GM19043 (cell line): ENCODE measurements around the gene ARRDC4.

Source experiments
- ATAC-seq: cut with Tn5 transposase; IDR thresholded peaks from one replicate; pipeline ENCODE4 v1.9.1; 2021; ENCODE audit warnings: low read depth; ENCODE audit not compliant: unreplicated experiment

Gene ARRDC4

GRCh38 chr15:97960364-97961066 is at the start of gene ARRDC4:
TSS of gene ARRDC4 (plus strand) at chr15:97960703. CDS start at chr15:97960862, 159 bp downstream.
- ATAC-seq: peak; percentile 86

GRCh38 chr15:97914711-97915110 is 45.8 kb upstream of the ARRDC4 start:
- ATAC-seq: no peak

DNA sequence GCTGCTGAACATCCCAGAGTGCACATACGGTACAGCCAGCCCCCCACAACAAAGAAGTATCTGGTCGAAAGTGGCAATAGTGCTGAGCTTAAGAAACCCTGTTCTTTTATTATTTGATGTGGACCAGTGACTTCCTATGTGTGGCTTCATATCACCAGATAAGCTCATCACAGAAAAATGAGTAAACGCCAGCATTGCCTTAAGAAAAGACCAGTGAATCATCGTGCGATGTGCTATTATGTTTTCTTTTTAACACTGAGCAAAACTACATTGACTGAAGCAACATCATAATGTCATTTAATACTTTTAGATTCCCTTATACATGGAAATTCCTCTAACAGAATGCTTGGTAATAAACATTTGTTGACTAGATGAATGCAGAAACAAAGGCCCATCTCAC is 45.2 kb upstream of the ARRDC4 start:
- ATAC-seq: no peak

DNA sequence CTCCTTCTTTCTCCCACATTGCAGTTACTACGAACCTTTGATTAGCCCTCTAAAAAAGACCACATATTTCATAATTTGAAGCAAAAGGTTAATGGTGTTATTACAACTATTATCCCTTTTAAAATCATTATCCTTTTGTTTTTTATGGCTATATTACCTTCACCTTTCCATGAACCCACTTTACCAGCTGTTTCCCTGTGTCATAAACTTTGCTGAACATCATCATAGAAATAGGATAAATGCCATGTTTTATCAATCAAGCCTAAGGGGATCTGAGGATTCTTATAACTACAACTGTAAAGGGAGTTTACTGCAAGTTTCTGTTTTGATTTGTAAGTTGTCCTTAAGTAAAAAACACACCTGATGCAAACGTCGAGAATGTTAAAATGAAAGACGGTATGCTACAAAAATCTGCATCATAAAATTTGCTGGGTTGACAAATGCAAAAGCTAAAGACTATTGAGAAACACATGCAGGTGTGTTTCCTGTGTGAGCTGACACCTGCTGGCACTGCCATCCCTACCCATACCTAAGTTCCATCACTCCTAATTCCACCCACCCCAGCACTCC is 39.1 kb upstream of the ARRDC4 start:
- no peak for ATAC-seq

GRCh38 chr15:97929456-97930229 is 30.9 kb upstream of the ARRDC4 start:
- no peak for ATAC-seq

DNA sequence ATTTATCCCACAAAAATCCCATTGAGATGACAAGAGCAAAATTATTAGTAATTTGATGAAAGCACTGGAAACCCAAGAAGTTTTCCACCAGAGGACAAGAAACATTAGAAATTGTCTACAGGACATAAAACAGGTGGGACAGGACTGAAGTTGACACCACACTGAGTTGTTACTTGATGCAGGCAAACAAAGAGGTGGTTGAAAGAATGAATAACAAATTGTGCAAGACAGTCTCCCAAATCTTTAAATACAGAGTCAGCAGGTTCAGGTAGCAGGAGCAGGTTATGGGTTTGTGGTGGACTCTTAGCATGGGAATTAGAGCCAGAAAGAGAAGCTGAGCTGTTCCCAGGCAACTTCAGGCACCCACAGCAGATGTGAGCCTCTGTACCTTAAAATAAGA is 30.3 kb upstream of the ARRDC4 start:
- ATAC-seq: no peak

- ATAC-seq: no peak
Measured at GRCh38 chr15:97931314-97931713, 29.2 kb upstream of the ARRDC4 start.

DNA sequence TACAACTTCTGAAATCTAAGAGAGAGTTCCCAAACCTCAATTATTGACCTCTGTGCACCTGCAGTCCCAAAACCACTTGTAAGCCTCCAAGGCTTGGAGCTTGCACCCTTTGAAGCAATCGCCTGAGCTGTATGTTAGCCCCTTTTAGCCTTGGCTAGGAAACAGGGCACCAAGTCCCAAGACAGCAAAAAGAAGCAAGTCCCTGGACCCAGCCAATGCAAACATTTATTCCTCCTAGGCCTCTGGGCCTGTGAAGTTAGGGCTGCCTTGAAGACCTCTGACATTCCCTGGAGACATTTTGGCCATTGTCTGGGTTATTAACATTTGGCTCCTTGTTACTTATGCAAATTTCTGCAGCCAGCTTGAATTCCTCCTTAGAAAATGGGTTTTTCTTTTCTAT is 26.9 kb upstream of the ARRDC4 start:
- ATAC-seq: no peak

DNA sequence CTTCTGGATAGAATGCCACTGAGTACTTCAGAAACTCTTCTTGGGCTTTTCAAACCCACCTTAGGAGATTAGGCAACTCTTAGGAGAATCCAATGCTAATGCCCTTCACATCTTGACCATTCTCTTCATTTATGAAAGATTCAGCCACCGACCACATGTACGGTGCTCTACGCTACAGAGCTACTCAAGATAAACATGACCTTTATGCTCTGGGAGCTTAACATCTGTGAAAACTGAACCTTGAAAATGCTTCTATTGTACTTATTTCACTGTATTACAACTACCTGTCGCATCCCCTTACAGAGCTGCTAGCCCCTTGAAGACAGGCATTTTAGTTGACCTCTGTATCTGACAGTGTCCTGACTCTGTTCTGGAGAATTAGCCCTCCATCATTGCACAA is 19.5 kb upstream of the ARRDC4 start:
- ATAC-seq: no peak

- ATAC-seq: no peak
Measured at GRCh38 chr15:97941572-97941971, 18.9 kb upstream of the ARRDC4 start.

DNA sequence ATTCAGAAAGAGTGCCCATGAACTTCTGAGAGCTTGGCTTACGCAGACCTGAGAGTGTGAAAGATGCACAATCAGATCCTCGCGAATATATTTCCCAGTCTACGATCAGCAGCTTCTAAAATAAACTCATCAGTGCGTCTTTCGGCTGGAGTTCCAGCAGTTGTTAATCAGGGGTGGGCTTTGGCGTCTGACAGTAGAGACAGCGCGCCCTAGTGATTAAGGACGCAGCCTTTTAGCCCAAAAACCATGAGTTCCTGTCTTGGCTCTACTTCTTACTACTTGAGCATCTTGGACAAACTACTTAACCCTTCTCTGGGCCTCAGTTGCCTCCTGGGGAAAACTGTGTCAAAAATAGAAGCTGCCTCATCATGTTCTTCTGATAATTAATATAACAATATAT is 15.8 kb upstream of the ARRDC4 start:
- ATAC-seq: no peak

DNA sequence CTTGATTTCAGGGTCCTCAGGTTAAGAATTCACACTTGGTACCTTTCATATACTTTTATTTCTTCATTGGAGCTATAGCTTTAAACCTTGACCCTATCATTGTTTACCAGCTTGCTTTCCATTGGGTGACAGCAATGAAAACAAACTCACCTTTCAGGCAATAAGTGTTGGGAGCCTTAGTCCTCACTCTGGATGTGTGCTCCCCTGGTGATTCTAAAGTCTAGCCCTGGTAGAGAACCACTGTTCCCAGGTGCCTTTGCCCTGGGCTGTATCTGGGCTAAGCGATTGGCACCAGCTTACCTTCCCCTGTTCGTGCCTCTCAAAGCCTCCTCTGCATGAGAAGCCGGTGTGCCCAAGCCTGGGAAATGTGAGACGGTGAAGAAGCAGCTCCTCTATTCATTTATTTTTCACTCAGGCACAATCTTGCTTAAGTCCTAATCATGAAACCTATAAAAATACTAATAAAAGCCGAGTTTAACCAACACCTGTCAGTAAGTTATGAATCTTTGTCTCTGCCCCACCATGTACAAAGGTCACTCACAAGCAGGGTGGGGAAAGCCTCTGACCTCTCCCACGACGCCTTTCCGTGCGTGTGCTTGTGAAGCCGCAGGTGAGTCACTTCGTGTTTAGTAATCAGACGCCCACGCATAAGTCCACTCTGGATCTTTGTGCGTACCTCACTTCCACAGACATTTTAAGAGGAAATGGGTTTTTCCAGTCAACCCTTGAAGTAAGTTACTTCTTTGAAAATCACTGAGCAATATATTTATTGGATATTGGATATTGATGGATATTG is 12.8 kb upstream of the ARRDC4 start:
- ATAC-seq: no peak

DNA sequence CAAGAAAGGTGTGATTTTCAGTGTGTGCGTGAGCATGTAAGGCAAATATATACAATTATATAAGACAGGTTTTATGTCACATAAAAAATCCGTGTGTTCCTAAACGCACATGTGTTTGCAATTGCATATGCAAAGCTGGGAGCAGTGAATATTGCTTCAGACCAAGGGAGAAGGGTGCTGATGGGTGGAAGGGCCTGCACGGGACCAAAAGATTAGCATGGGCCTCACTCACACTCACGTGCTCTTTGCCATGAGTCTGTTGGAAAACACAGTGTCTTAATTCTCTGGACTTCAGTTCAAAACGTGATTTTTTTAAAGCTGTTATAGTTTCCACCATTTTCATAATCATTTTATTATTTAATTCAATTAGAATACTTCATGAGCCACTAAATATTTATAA is 7.2 kb upstream of the ARRDC4 start:
- no peak for ATAC-seq

GRCh38 chr15:97953748-97954147 is 6.8 kb upstream of the ARRDC4 start:
- ATAC-seq: no peak

DNA sequence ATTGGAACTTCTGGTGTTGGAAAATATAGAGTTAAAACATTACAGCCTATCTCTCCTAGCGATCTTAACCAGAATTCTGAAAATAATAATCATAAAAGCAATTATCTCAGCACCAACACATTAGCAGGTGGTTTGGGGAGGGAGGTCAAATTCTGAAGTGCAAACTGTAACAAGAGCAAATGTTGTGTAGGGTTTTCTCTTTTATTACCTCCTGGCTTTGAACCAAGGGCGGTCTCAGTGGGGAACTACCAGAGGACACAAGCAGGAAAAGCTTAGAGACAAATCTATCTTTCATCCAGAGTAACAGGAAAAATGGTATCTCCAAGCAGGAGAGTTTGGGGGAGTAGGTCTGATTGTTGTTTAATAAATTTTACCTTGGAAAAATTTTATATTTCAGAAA is 5.5 kb upstream of the ARRDC4 start:
- no peak for ATAC-seq

- ATAC-seq: no peak
Measured at GRCh38 chr15:97955529-97955928, 5.0 kb upstream of the ARRDC4 start.

GRCh38 chr15:97959724-97960363 is 659 bp upstream of the ARRDC4 start:
- ATAC-seq: no peak

- ATAC-seq: no peak
Measured at GRCh38 chr15:97961067-97961954, 808 bp downstream of the ARRDC4 start.

DNA sequence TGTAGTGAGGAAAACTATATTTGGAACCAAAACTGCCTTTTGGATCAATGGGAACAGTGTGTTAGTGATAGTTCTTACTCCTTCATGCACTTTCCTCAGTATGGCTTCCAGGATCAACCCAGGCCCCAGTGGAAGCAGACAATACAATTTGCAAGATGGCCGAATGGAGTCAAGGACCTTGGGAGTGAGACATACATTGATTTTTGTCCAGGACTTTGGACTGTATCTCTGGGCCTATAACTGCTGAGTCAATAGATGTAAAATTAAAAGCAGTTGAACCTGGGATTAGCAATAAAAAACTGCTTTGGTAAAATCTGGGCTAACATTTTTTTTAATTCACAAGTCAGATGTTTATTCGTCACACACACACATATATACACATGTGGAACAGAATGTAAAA is 1.8 kb downstream of the ARRDC4 start:
- ATAC-seq: no peak

- no peak for ATAC-seq
Measured at GRCh38 chr15:97963779-97964178, 3.3 kb downstream of the ARRDC4 start.
